RPMI8226 (cell line): ENCODE measurements around the gene SLC34A1.
"Not testable (repeated sequence)": the region's sequence is repeated elsewhere in the genome, so short reads cannot be mapped to it uniquely, and the experiment has no call there.

ENCODE experiments used
- DNase-seq: peaks from one replicate; pipeline ENCODE4 v3.0.0-alpha.2; 2015

Gene SLC34A1

GRCh38 chr5:177384134-177384533 lies at the start of gene SLC34A1:
TSS of gene SLC34A1 (plus strand) at chr5:177384434. CDS start at chr5:177385742, 1,308 bp downstream.
- no peak for DNase-seq

GRCh38 chr5:177334781-177335700 lies 49.2 kb upstream of the SLC34A1 start:
- DNase-seq, result no peak

GRCh38 chr5:177335701-177336065 lies 48.6 kb upstream of the SLC34A1 start:
- DNase-seq, result no peak

GRCh38 chr5:177336112-177336511 lies 48.1 kb upstream of the SLC34A1 start:
- peak; percentile 54 for DNase-seq

GRCh38 chr5:177336603-177337494 lies 47.4 kb upstream of the SLC34A1 start:
- DNase-seq, result no peak

GRCh38 chr5:177338251-177339106 lies 45.8 kb upstream of the SLC34A1 start:
- DNase-seq, result no peak

GRCh38 chr5:177339107-177339638 lies 45.1 kb upstream of the SLC34A1 start:
- DNase-seq, result no peak

GRCh38 chr5:177343000-177343399 lies 41.2 kb upstream of the SLC34A1 start:
- not testable (repeated sequence) for DNase-seq

GRCh38 chr5:177343777-177344176 lies 40.5 kb upstream of the SLC34A1 start:
- DNase-seq, result no peak

GRCh38 chr5:177344891-177345290 lies 39.3 kb upstream of the SLC34A1 start:
- DNase-seq, result no peak

- no peak for DNase-seq
Observed at GRCh38 chr5:177346820-177347219, 37.4 kb upstream of the SLC34A1 start.

GRCh38 chr5:177347699-177348098 lies 36.5 kb upstream of the SLC34A1 start:
- DNase-seq, result no peak

- DNase-seq, result no peak
Observed at GRCh38 chr5:177349362-177349647, 34.9 kb upstream of the SLC34A1 start.

- no peak for DNase-seq
Observed at GRCh38 chr5:177349762-177350161, 34.5 kb upstream of the SLC34A1 start.

GRCh38 chr5:177350776-177351391 lies 33.4 kb upstream of the SLC34A1 start:
- DNase-seq, result no peak

GRCh38 chr5:177351392-177352329 lies 32.6 kb upstream of the SLC34A1 start, which contains the start of gene LMAN2:
TSS of gene LMAN2 (minus strand) at chr5:177351668. CDS start at chr5:177351647, 21 bp downstream.
- peak; percentile 95 for DNase-seq

- DNase-seq, result no peak
Observed at GRCh38 chr5:177353093-177353492, 31.1 kb upstream of the SLC34A1 start.

- no peak for DNase-seq
Observed at GRCh38 chr5:177354256-177354655, 30.0 kb upstream of the SLC34A1 start.

GRCh38 chr5:177354711-177355110 lies 29.5 kb upstream of the SLC34A1 start:
- no peak for DNase-seq

GRCh38 chr5:177355162-177355867 lies 28.9 kb upstream of the SLC34A1 start:
- no peak for DNase-seq
